ENCODE data around the gene ANOS1.

The ANOS1 gene

DNA sequence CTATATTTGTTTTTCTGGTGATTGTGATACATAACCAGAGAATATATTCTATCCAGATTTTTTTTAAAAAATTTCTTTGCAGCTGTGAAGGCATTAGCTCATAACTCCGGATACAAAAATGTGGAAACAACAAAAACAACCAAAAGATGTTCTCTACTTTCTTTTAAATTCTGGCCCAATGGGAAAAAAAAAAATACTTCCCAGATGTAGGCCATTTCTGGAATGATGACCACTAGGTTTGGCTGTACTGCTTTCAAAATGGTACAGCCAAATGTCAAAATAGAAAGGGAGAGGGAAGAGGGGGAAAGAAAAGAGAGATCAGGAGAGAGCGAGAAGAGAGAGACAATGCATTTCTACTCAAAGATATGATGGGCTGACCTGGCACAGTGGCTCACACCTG is 14.6 kb downstream of the ANOS1 start:
- DNase-seq, result no peak

DNA sequence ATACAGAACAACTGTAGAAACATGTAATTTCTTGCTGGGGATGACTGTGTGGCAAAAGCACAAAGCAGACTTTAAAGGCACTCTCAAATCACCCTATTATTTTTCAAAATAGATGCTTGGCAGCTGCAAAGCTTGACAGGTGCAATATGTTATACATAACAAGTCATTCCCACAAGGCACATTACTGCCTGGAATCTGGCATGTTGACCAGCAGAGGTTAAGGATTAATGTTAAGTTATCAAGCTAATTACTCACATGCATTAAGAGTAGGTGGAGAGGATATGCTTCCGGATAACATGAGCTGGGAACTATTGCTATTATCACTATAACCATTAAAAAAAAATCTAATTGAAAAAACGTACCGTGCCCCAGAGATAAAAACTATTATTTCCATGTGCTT is 17.8 kb downstream of the ANOS1 start:
- DNase-seq, result no peak

DNA sequence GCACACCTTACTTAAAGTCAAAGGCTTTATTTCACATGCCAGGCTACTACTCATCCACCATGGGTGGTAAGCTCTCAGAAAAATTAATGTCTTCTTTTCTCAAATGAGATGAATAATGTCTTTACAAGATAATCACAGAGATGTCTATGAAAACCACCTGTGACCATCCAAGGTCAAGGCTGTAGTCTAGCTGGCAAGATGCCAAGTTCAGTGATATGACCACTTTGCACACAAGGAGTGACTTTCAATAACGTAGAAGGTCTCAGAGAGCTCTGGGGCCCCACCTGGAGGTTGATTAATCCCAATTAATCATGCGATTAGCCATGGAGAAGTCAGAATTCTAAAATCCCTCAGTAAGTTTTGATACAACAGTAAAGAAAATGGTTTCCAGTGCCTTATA is 20.5 kb downstream of the ANOS1 start:
- DNase-seq, result no peak

GRCh38 chrX:8704184-8704583 is 27.8 kb downstream of the ANOS1 start:
- no peak for DNase-seq

GRCh38 chrX:8692871-8693270 is 39.1 kb downstream of the ANOS1 start:
- DNase-seq, result no peak

- no peak for DNase-seq
These were observed 42.5 kb downstream of the ANOS1 start for GRCh38 chrX:8689473-8689872.

- DNase-seq, result no peak
These were observed 43.2 kb downstream of the ANOS1 start for GRCh38 chrX:8688776-8689175.

DNA sequence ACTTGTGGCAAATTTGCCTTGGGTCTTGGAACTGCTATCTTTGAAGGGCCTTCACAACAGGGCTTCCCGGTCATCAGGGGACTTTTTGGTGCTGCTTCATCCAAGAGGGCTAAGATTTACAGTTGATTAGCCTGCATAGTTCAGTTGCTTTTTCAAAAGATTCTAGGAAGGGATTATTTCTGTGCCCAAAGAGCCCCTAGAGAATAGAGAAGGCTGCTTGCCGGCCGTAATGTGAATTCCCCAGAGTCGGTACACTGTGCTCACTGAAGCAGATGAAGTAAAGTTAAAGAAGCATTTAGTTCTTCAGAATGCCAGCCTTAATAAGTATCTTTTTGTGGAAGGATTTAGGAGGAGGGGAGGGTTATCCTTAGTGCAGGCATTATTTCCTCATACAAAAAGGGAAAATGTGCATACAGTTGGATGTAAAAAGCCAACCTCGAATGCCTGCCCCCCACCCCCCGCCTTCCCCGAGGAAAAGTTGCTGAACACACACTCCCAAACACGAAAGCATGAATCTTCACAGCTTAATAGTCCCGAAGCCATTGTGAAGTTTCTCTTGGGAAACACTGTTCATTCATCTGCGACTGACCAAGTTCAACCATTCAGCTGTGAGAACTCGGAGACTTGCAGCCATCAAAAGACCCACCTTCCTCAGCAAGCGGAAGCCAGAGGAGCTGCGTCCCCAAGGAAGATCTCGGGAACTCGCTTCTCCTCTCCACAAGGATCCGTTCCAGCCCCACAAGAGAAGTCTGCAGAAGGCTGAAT is 47.6 kb downstream of the ANOS1 start:
- peak in 2 of 56 donors; percentile 0 to 1 for DNase-seq

DNA sequence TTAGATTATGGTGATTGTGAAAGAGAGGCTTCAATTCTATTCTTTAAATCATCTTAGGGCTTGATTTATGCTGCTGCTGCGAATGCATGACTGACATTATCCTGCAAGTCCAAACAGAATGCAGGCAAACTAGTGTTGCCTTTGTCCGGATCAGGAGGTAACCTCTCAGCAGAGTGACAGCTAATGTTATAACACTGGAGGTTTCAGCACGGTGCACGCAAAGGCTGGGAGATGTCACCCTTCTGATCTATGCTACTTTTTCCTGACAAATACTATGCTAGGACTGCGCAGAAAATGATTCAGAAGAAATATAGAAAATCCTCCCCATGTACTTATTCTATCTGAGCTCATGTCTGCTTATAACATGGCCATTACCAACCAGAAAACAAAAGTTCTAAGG is 48.2 kb downstream of the ANOS1 start:
- DNase-seq, result no peak

- no peak for DNase-seq
These were observed 52.4 kb downstream of the ANOS1 start for GRCh38 chrX:8679550-8679949.

DNA sequence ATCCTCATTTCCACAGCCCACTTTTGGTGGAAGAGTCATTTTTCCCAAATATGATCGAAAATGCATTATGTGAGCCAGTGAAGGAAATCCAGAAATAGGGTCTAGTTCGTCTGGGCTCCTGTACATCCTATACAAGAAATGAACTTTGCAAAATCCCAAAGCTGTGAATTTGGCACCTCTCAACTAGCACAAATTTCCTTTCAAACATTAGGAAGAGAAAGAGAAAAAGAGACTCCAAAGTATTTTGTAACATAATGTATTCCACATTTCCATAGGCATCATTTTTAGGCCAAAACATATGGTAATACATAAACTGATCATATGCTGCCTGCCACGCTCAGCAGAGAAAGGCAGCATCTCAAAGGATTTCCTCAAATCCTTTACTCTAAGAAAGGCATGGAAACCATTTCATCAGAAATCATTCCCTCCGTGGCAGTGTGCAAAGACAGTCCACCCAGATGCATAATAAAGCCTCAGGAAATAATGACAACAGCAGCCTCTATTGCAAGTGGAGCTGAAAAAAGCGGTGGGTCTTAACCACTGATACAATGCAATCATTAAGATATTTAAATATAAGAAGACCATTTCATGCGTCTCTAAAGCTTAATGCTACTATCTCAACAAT is 56.8 kb downstream of the ANOS1 start:
- no peak for DNase-seq

DNA sequence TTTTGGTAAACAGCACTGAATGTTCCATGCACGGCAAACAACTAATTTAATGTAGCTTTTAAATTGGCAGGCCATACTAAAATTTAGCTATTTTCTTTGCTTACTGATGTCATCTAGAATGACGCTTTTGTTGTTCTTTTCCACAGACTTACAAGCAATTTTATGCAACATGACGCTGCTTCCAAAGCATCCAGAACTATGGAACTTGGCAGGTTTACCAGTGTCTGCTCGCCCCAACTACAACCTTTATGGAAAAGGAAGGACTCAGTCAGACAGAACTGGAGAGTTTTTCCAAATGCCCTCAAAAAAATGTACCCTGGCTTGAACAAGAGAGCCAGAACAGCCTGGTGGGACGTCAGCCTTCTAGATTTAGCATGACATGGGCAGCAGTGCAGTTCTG is 58.7 kb downstream of the ANOS1 start:
- peak in 2 of 56 donors; percentile 0 to 11 for DNase-seq

GRCh38 chrX:8672176-8672575 is 59.8 kb downstream of the ANOS1 start:
- DNase-seq, result no peak

- DNase-seq, result peak in 2 of 56 donors; percentile 0 to 1
These were observed 63.1 kb downstream of the ANOS1 start for GRCh38 chrX:8668813-8669212.

DNA sequence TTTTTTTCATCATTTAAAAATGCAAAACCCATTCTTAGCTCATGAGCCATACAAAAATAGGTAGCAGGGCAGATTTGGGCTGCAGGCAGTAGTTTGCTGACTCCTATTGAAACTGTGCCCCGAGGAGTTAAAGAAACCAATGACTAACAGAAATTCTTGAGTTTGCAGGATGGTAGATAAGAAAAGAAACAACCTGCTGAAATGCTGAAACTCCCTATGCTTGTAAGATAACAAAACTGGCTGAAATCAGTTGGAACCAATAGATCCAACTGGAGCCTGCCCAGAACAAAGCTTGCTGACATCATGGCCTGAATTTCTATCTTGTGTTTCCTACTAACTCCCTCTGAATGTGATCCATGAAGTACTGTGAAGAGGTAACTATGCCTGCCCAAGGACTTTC is 68.6 kb downstream of the ANOS1 start:
- no peak for DNase-seq

GRCh38 chrX:8657883-8658282 is 74.1 kb downstream of the ANOS1 start:
- DNase-seq, result no peak

GRCh38 chrX:8653956-8654355 is 78.0 kb downstream of the ANOS1 start:
- DNase-seq, result no peak

- no peak for DNase-seq
These were observed 82.0 kb downstream of the ANOS1 start for GRCh38 chrX:8649969-8650368.

GRCh38 chrX:8647176-8647575 is 84.8 kb downstream of the ANOS1 start:
- DNase-seq, result no peak

DNA sequence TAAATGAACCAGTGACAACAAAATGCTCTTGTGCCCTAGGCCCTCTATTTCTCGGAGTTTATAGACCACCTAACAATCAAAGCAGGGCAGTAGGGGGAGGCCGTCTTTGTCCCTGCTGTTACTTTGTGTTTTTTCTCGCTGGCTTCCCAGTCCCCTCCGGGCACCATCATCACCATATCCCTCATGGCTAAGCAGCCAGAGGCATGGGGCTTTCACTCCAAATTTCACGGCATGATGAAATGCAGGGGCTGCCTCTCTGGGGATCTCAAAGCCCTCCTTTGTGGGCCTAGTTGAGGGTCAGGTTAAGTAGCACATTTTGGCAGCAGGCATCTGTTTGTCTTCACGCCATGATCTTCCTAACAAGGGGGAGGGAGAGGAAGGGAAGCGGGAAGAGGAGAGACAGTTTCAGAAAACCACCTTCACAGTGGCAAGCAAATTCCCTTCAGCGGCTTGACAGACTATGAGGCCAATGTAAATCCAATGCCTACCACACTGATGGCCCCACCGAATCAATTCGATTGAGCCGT is 91.9 kb downstream of the ANOS1 start:
- DNase-seq, result no peak

DNA sequence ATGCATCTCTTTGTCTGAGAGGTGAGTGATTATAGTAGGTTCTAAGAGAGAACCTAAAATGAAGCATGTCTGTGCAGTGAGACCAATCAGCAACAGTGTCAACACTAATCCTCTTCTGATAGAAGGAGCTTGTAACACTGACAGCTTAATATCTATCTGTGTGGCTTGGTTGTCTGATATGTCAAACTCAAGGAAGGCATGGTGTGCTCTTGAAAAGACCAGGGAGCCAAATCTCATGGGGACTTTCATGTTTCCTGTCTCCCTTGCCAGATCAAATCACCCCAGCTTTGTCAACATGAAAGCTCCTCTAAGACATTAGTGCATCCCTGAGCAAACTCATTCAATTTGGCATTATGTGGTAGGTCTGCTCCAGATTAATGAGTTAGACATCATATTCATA is 95.4 kb downstream of the ANOS1 start:
- DNase-seq, result no peak

DNA sequence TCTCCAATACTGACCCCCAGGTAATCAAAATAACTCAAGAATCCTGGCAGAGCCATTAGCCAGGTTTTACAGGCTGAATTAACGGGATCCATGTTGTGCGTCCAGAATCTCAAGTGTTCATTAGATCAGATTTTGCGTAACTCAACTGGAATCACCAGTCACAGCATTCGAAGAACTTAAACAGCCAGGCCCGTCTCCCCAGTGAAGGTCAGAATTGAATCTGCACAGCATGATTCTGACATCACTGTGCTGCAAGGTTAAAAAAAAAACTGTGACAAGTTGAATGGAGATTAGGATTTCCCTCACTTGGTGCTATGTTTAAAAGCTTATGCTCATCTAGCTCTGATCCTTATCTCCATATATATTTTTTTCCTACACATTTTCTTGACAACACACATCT is 96.1 kb downstream of the ANOS1 start:
- no peak for DNase-seq

- no peak for DNase-seq
These were observed 99.0 kb downstream of the ANOS1 start for GRCh38 chrX:8632924-8633323.
